DMS 273 treated with DMSO at 0.1 percent for 48 hours (cell line): ENCODE results near the gene GZF1.

Experiments used
- DNase-seq: peaks from one replicate; lab custom pipeline; 2025; lab: John Stamatoyannopoulos, UW

GZF1 gene

GRCh38 chr20:23361476-23362391, at the start of gene GZF1:
GZF1 (plus strand) TSS chr20:23362182; CDS start chr20:23364384, 2,202 bp downstream.
- peak; percentile 90 for DNase-seq

GRCh38 chr20:23313271-23313670, 48.7 kb upstream of the GZF1 start:
- no peak for DNase-seq

DNA sequence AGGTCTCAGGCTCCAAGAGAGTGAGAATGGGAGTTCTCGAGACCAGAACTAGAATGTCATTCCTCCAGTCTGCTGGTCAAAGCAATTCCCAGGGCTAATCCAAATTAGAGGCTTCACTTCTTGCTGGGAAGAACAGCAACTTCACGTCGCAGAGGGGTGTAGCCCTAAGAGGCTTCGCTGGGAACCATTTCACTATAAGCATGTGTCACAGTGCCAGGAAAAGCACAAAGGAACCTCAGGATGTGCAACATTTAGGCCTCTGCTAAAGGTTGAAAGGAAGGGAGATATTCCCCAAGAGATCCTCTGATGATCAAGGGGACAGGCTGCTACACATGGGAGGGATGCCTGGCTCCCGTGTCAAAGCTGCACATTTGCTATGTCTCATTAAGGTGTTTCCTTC, 47.3 kb upstream of the GZF1 start:
- DNase-seq = no peak

- no peak for DNase-seq
These were observed 46.9 kb upstream of the GZF1 start for GRCh38 chr20:23315099-23315498.

- no peak for DNase-seq
These were observed 45.4 kb upstream of the GZF1 start for GRCh38 chr20:23316626-23317025.

DNA sequence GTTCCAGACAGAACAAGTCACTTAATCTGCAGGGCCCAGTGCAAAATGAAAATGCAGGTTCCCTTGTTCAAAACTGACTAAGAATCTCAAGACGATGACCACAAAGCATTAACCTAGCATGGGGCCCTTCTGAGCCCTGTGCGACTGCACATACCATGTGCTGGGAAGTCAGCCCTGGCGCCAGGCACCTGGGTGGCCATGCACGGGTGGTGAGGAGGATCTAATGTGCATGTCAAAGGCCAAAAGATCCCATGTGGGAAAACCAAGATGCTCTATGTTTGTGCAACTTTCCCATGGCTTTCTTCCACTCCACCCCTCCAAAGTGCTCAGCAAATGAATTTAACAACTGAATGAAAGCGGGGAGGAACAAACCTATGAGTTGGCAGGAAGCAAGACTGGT, 44.9 kb upstream of the GZF1 start:
- DNase-seq = no peak

DNA sequence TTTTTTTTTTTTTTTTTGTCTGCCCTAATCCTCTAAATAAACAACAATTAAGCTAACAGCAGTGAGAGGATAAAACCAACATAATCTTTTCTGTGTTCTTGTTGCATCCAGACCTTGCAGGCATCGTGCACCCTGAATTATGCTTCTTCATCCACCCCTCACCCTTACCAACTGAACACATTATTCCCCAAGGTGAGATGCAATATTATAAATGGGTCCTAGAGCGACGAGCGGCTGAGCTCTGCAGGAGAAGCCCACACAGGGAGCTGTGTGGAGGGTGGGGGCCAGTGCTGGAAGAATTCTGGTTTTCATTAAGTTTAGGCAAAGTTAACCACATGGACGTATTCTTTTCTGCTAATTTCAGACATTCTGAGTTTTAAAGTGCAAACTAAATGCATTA, 43.6 kb upstream of the GZF1 start:
- no peak for DNase-seq

DNA sequence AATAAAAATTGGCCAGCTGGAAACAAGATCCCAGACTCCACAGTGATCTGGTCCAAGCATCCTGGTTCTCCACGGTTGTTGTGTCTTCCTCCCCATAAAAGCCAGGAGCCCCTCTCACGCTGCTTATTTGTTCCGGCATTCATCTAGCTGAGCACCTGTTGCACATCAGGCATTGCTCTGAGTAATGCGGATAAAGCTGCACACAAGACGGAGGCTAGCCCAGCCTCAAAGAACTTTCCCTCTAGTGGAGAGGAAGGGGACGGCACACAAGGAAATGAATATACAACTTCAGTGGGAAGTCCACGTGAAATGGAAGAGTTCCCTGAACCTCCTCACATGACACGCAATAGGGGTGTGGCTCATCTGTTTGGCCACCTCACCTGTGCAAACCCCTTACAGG, 41.7 kb upstream of the GZF1 start:
- no peak for DNase-seq

- no peak for DNase-seq
These were observed 36.9 kb upstream of the GZF1 start for GRCh38 chr20:23325107-23325506.

DNA sequence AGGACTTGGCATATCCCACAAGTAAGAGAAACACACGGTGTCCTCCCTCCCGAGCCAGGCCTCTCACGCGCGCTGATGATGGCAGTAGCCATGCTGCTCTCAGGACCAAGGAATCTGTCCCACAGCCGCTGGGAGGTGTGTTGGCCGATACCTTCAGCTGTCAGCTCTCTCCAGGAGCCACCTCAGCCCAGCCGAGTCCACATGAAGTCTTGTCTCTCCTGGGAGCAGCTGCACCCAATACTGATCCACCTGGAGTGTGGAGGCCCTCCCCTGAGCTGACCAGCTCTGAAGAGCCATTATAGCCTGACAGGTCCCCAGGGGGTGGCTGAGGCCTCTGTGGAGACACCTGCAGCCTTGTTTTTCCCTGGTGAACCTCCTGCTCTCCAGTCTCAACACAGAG, 35.2 kb upstream of the GZF1 start:
- DNase-seq = no peak

DNA sequence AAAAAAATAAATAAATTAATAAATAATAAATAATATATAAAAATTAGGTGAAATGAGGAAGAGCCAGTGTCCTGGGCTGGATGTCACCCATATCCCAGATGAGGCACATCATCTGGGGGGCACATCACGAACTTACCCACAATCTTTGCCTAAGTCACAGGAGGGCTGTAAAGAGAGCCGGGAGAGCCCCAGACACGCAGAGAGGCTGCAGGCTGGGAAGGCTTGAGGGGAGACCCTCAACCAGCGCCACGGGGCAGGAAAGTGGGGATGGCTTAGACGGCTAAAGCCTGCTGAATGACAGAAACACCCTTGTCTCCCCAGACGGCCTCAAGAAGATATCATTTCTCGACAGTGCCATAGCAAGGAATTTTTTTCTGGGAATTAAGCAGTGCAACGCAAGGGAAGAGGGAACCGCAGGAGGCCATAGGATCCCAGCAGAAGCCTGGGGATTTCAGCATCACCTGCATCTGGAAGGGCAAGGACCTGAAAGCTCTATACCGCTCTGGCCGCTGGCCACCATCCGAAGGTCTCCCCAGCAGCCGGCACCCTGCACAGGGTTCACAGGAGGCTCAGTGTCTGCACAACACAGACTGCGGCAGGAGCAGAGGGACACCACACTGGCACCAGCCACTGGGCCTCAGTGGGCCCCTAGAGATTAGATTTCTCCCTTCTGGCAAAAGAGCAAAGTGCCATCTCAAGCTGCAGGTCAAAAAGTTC, 34.2 kb upstream of the GZF1 start:
- DNase-seq = no peak

DNA sequence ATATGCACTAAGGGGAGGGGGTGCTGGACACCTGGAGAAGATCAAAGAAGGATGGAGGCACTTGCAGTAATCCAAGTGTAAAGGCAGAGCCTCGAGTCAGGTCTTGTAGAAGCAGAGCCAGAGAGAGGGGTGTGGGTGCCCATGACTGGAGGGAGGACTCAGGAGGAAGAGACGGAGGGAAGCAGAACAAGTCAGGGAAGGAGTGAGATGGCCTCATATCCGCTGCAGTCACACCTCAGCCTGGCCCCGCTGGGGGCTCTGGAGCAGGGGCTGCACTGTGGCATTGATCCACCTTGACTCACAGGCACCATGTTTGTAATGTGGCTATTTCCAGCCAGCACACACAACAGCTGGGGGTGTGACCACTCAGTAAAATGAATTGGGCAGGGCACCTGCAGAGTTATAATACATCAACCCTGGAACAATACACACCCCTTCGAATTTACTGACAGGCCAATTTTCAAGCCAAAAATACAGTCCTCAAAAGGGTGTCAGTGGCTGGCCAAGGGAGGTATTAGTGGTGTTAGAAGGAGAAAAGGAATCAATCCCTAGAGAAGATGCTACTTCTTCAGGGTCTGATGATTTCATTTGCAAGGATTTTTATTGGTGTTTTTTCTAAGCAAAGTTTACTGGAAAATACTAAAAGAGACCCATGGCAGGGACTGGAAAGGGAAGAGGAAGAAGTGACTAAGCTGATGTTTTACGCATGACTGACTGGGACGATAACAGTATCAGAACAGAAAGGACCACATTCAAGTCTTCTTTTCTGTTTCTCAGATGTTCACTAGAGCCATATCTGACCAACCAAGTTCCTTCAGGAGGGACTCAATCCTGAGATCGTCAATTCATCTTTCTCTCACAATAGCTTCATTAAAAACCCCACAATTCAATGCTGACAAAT, 30.3 kb upstream of the GZF1 start:
- no peak for DNase-seq

DNA sequence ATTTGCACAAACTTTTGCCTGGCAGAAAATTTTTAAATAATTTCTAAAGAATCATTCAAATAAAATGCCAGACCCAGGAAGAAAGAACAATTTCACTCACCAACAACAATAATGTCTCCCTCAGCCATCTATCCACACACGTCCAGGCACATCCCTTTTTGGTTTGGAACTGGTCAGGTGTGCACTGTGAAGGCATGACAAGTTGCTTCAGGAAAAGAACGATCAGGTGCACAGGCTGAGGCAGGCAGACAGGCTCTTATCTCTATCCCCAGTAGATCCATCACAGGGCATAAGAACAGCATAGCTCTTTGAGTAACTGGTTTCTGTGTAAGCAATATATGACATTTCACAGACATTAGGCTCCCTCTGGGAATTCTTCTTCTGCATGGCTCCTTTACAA, 29.5 kb upstream of the GZF1 start:
- no peak for DNase-seq

GRCh38 chr20:23334111-23334510, 27.9 kb upstream of the GZF1 start:
- DNase-seq = no peak

GRCh38 chr20:23335521-23335920, 26.5 kb upstream of the GZF1 start:
- no peak for DNase-seq

- DNase-seq = no peak
These were observed 25.5 kb upstream of the GZF1 start for GRCh38 chr20:23336476-23336875.

DNA sequence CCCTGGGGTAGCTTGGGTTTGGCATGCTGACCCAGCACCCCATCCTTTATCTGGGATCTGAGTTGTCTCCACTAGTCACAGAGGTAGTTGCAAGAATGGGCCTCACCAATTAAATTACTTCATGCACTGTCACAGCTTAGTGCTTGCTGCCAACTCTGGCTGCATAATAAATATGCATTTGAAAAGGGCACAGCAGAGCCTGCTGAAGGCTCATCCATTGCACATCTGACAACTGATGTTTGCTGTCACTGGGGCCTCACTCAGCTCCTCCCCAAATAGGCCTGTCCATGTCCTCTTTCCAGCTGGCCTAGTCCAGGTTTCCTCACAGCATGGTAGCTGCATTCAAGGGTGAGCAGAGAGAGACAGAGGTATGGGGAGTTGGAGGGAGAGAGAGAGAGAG, 24.7 kb upstream of the GZF1 start:
- DNase-seq = no peak

- no peak for DNase-seq
These were observed 22.0 kb upstream of the GZF1 start for GRCh38 chr20:23339986-23340385.

DNA sequence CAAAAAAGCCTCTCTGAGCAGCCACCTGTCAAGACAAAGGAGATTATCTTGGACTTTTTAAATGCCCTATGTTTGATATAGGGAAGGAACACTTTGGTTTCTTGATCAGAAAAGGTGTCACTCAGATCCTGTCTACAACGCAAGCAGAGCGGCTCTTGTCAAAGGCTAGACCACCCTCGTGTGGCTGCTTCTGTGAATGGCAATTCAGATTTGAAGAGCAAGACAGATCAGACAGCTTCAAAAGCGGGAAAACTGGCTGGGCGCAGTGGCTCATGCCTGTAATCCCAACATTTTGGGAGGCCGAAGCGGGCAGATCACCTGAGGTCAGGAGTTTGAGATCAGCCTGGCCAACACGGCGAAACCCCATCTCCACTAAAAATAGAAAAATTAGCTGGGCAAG, 21.5 kb upstream of the GZF1 start:
- DNase-seq = no peak

GRCh38 chr20:23341073-23341472, 20.9 kb upstream of the GZF1 start:
- DNase-seq = no peak

GRCh38 chr20:23343590-23343989, 18.4 kb upstream of the GZF1 start:
- no peak for DNase-seq

DNA sequence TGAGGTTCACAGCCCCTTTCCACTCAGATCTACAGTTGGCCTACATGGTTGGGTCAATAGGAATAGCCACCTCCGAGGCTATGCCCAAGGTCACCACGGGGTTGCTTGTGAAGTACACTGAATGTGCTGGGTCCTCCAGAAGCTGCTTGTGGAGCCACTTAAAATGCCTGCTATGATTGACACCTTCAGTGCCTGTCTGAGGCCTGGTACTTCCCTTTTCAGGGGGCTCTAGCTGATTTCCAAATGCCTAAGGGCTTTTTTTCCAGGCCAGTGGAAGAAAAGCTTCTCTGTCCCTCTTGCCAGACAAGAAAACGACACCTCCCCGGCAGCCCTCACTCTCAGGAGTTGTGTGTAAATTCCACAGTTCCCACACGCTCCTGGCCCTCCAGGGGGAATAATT, 17.6 kb upstream of the GZF1 start:
- no peak for DNase-seq
